ENCODE measurements around the gene DUOXA1. TPM values are rescaled to one million over a fixed set of nuclear protein-coding genes. Genes with fewer than 3 reads are reported as not detected.

DUOXA1 gene
- total RNA-seq, 1 experiment from 2014 or later = 0.09 TPM

DNA sequence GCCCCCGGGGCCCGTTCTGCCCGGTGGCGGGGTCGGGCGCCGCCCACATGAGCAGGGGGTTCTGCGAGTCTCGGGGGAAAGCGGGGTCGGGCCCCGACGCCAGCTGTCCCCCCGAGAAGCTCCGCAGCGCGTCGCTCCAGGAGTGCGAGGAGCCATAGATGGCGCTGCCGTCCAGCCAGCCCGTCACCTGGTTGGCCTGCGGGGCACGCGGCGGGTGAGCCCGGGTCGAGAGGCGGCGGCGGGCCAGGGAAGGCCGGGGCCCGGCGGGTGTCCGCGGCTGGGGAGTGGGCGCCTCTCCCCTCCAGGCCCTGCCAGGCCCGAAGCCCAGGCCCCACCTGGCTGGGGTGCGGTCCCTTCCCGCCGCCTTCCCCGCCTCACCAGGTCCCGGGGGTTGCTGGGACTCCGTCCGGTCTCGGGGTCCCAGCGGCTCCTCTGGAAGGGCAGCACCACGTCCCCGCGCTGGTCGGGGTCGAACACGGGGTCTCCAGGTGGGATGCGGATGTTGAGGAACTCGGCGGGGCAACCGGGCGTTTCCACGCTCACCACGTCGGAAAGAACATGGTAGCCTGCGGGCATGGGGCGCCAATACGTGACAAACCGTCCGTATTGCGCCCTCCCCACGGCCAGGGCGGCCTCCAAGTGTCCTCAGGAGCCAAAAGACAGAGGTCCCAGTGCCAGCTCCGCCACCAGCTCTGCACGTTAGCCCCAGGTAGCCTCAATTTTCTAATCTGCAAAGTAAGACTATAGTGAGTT is 18.1 kb downstream of the DUOXA1 start:
- H3K36me3 Mint-ChIP-seq = no peaks in the 10 kb centered on the region
- H3K27me3 Mint-ChIP-seq (ENCODE audit: low read depth) = peaks cover 86% of the 10 kb centered on the region
- DNase-seq (ENCODE audit: low spot score) (peak; percentile 24), ATAC-seq (peak; percentile 5; the same call in 1 of the 2 replicates)
- H3K27ac Mint-ChIP-seq = no peak overlapping the region
- peak overlapping the region; percentile 64 for H3K4me3 Mint-ChIP-seq
- H3K4me1 Mint-ChIP-seq = peaks cover 35% of the 10 kb centered on the region
- 0 out of 2 replicates have a peak, but pooled peaks have one; percentile 17 for TF ChIP-seq ZNF317 (CRISPR knock-in tag; IDR thresholded peaks at IDR 0.05; ENCODE audit: borderline replicate concordance, low read depth)
- TF ChIP-seq, protein P1, sequence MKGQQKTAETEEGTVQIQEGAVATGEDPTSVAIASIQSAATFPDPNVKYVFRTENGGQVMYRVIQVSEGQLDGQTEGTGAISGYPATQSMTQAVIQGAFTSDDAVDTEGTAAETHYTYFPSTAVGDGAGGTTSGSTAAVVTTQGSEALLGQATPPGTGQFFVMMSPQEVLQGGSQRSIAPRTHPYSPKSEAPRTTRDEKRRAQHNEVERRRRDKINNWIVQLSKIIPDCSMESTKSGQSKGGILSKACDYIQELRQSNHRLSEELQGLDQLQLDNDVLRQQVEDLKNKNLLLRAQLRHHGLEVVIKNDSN (CRISPR knock-in tag; IDR thresholded peaks at IDR 0.05) = no peak
- TF ChIP-seq, protein P2, sequence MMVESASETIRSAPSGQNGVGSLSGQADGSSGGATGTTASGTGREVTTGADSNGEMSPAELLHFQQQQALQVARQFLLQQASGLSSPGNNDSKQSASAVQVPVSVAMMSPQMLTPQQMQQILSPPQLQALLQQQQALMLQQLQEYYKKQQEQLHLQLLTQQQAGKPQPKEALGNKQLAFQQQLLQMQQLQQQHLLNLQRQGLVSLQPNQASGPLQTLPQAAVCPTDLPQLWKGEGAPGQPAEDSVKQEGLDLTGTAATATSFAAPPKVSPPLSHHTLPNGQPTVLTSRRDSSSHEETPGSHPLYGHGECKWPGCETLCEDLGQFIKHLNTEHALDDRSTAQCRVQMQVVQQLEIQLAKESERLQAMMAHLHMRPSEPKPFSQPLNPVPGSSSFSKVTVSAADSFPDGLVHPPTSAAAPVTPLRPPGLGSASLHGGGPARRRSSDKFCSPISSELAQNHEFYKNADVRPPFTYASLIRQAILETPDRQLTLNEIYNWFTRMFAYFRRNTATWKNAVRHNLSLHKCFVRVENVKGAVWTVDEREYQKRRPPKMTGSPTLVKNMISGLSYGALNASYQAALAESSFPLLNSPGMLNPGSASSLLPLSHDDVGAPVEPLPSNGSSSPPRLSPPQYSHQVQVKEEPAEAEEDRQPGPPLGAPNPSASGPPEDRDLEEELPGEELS (CRISPR knock-in tag; IDR thresholded peaks at IDR 0.05) = peak; percentile 70; the same call in 1 of the 2 replicates
- no peaks in the 10 kb centered on the region for H3K9me3 Mint-ChIP-seq
- POLR2A ChIA-PET = interaction anchor here (0.6 kb wide), 1 partner anchor 13 kb away, joined by 3 read pairs; no protein-coding TSS in a partner anchor
- CTCF ChIA-PET = interaction anchor here (1.2 to 8.3 kb wide), 2 partner anchors 19 to 51 kb away, joined by 6 to 231 read pairs; partner anchors contain the start of genes DUOX1 and DUOXA1

DNA sequence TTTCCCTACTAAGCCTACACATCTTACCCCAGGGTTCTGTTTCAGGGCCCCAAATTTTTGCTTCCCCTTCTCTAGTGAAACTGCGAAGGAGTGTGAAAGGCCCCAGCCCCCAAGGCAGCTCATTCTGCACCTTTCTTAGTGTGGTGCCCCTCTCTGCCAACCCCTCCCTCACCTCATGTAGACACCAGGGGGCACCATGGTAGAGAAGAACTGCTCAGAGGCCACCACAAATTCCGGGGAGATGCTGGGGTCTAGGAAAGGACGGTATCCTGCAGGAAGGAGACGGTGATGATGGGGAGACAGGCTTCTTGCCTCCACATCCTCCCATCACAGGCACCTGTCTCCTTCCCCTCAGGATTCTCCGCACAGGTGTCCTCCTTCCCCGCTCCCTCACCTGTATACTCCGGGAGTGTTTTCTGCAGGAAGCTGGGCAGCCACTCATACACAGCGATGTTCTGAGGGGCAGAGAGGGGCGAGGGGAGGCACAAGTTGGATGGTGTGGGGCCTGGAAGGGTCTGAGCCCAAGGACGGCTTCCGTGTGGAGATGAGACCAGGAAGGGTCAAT is 19.3 kb downstream of the DUOXA1 start:
- no peak for ATAC-seq
- ChIA-PET CTCF (interaction anchor here (0.5 to 3.5 kb wide), 12 partner anchors 8 to 257 kb away, joined by 3 to 27 read pairs (median 3); partner anchors contain the start of genes DUOX1 and DUOXA1), POLR2A (no interaction called here)
- H3K4me1 Mint-ChIP-seq = peaks cover 32% of the 10 kb centered on the region
- no peaks in the 10 kb centered on the region for H3K9me3 Mint-ChIP-seq
- peaks cover 79% of the 10 kb centered on the region for H3K27me3 Mint-ChIP-seq (ENCODE audit: low read depth)
- 0 out of 2 replicates have a peak overlapping the region, but pooled peaks have one; percentile 18 for H3K4me3 Mint-ChIP-seq
- no peak overlapping the region for H3K27ac Mint-ChIP-seq
- H3K36me3 Mint-ChIP-seq = no peaks in the 10 kb centered on the region
- DNase-seq (ENCODE audit: low spot score) = peak; percentile 29
- TF ChIP-seq, protein P3, sequence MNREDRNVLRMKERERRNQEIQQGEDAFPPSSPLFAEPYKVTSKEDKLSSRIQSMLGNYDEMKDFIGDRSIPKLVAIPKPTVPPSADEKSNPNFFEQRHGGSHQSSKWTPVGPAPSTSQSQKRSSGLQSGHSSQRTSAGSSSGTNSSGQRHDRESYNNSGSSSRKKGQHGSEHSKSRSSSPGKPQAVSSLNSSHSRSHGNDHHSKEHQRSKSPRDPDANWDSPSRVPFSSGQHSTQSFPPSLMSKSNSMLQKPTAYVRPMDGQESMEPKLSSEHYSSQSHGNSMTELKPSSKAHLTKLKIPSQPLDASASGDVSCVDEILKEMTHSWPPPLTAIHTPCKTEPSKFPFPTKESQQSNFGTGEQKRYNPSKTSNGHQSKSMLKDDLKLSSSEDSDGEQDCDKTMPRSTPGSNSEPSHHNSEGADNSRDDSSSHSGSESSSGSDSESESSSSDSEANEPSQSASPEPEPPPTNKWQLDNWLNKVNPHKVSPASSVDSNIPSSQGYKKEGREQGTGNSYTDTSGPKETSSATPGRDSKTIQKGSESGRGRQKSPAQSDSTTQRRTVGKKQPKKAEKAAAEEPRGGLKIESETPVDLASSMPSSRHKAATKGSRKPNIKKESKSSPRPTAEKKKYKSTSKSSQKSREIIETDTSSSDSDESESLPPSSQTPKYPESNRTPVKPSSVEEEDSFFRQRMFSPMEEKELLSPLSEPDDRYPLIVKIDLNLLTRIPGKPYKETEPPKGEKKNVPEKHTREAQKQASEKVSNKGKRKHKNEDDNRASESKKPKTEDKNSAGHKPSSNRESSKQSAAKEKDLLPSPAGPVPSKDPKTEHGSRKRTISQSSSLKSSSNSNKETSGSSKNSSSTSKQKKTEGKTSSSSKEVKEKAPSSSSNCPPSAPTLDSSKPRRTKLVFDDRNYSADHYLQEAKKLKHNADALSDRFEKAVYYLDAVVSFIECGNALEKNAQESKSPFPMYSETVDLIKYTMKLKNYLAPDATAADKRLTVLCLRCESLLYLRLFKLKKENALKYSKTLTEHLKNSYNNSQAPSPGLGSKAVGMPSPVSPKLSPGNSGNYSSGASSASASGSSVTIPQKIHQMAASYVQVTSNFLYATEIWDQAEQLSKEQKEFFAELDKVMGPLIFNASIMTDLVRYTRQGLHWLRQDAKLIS (CRISPR knock-in tag; IDR thresholded peaks at IDR 0.05; ENCODE audit: borderline replicate concordance) = no peak
- TF ChIP-seq NFATC4 (CRISPR knock-in tag; IDR thresholded peaks at IDR 0.05) = no peak
- TF ChIP-seq ZNF263 (CRISPR knock-in tag; IDR thresholded peaks at IDR 0.05; ENCODE audit: low read depth) = no peak
- TF ChIP-seq ZNF121 (CRISPR knock-in tag; IDR thresholded peaks at IDR 0.05) = no peak
- no peak for TF ChIP-seq ZNF396 (CRISPR knock-in tag; IDR thresholded peaks at IDR 0.05; ENCODE audit: borderline replicate concordance)
- no peak for TF ChIP-seq ZNF671 (CRISPR knock-in tag; IDR thresholded peaks at IDR 0.05)
- TF ChIP-seq GTF2I (CRISPR knock-in tag; conservative IDR thresholded peaks at IDR 0.05) = no peak
- TF ChIP-seq, protein P4, sequence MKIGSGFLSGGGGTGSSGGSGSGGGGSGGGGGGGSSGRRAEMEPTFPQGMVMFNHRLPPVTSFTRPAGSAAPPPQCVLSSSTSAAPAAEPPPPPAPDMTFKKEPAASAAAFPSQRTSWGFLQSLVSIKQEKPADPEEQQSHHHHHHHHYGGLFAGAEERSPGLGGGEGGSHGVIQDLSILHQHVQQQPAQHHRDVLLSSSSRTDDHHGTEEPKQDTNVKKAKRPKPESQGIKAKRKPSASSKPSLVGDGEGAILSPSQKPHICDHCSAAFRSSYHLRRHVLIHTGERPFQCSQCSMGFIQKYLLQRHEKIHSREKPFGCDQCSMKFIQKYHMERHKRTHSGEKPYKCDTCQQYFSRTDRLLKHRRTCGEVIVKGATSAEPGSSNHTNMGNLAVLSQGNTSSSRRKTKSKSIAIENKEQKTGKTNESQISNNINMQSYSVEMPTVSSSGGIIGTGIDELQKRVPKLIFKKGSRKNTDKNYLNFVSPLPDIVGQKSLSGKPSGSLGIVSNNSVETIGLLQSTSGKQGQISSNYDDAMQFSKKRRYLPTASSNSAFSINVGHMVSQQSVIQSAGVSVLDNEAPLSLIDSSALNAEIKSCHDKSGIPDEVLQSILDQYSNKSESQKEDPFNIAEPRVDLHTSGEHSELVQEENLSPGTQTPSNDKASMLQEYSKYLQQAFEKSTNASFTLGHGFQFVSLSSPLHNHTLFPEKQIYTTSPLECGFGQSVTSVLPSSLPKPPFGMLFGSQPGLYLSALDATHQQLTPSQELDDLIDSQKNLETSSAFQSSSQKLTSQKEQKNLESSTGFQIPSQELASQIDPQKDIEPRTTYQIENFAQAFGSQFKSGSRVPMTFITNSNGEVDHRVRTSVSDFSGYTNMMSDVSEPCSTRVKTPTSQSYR (CRISPR knock-in tag; IDR thresholded peaks at IDR 0.05) = no peak
- no peak for TF ChIP-seq ZNF219 (CRISPR knock-in tag; IDR thresholded peaks at IDR 0.05; ENCODE audit: borderline replicate concordance)
- no peak for TF ChIP-seq NFE2L1 (CRISPR knock-in tag; IDR thresholded peaks at IDR 0.05)
- TF ChIP-seq, protein P5, sequence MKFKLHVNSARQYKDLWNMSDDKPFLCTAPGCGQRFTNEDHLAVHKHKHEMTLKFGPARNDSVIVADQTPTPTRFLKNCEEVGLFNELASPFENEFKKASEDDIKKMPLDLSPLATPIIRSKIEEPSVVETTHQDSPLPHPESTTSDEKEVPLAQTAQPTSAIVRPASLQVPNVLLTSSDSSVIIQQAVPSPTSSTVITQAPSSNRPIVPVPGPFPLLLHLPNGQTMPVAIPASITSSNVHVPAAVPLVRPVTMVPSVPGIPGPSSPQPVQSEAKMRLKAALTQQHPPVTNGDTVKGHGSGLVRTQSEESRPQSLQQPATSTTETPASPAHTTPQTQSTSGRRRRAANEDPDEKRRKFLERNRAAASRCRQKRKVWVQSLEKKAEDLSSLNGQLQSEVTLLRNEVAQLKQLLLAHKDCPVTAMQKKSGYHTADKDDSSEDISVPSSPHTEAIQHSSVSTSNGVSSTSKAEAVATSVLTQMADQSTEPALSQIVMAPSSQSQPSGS (CRISPR knock-in tag; IDR thresholded peaks at IDR 0.05; ENCODE audit: borderline replicate concordance, low read depth) = no peak
- no peak for TF ChIP-seq ZNF416 (CRISPR knock-in tag; IDR thresholded peaks at IDR 0.05)
- TF ChIP-seq FOXJ3 (CRISPR knock-in tag; IDR thresholded peaks at IDR 0.05; ENCODE audit: borderline replicate concordance) = no peak
- TF ChIP-seq, protein P6, sequence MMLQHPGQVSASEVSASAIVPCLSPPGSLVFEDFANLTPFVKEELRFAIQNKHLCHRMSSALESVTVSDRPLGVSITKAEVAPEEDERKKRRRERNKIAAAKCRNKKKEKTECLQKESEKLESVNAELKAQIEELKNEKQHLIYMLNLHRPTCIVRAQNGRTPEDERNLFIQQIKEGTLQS (CRISPR knock-in tag; conservative IDR thresholded peaks at IDR 0.05) = no peak
